LoVo (cell line): ENCODE data around the gene TIFAB.

Experiments
- DNase-seq: peaks from one replicate; pipeline ENCODE4 v3.0.0-alpha.2; 2016; ENCODE audit warnings: low spot score

Gene TIFAB

GRCh38 chr5:135481909-135482311 is 29.8 kb upstream of the TIFAB start:
- DNase-seq, result no peak

GRCh38 chr5:135481387-135481786 is 29.2 kb upstream of the TIFAB start:
- DNase-seq, result no peak

- DNase-seq, result no peak
Measured at GRCh38 chr5:135480511-135480910, 28.4 kb upstream of the TIFAB start.

- no peak for DNase-seq
Measured at GRCh38 chr5:135478938-135479337, 26.8 kb upstream of the TIFAB start.

- DNase-seq, result no peak
Measured at GRCh38 chr5:135477613-135478066, 25.5 kb upstream of the TIFAB start.

- no peak for DNase-seq
Measured at GRCh38 chr5:135476615-135477581, 24.7 kb upstream of the TIFAB start.

- no peak for DNase-seq
Measured at GRCh38 chr5:135473956-135474670, 22.0 kb upstream of the TIFAB start.

GRCh38 chr5:135472141-135472540 is 20.0 kb upstream of the TIFAB start:
- no peak for DNase-seq

- DNase-seq, result no peak
Measured at GRCh38 chr5:135471726-135472125, 19.6 kb upstream of the TIFAB start.

GRCh38 chr5:135469911-135470310 is 17.8 kb upstream of the TIFAB start:
- no peak for DNase-seq

GRCh38 chr5:135468541-135468940 is 16.4 kb upstream of the TIFAB start:
- DNase-seq, result no peak

GRCh38 chr5:135467871-135468485 is 15.8 kb upstream of the TIFAB start:
- no peak for DNase-seq

- DNase-seq, result no peak
Measured at GRCh38 chr5:135467051-135467625, 15.0 kb upstream of the TIFAB start.

GRCh38 chr5:135466178-135467050 is 14.3 kb upstream of the TIFAB start:
- DNase-seq, result peak; percentile 71

- no peak for DNase-seq
Measured at GRCh38 chr5:135465391-135466122, 13.4 kb upstream of the TIFAB start.

GRCh38 chr5:135462304-135462703 is 10.2 kb upstream of the TIFAB start:
- peak; percentile 33 for DNase-seq

GRCh38 chr5:135461481-135462151 is 9.5 kb upstream of the TIFAB start:
- no peak for DNase-seq

- DNase-seq, result no peak
Measured at GRCh38 chr5:135460246-135461033, 8.3 kb upstream of the TIFAB start.

- peak; percentile 89 for DNase-seq
Measured at GRCh38 chr5:135458921-135459331, 6.8 kb upstream of the TIFAB start.
